GM12878 (cell line): ENCODE results near the gene MYNN.

Source experiments
- BACH1 ChIP-seq: fragments of 450-650 bp; IDR thresholded peaks from 2 replicates; pipeline ENCODE4 v1.6.1; 2017; ENCODE audit warnings: mild to moderate bottlenecking, borderline replicate concordance
- EZH2 ChIP-seq: IDR thresholded peaks from 2 replicates; pipeline ENCODE4 v1.6.1; 2012; ENCODE audit warnings: low read depth, mild to moderate bottlenecking, control low read depth, inconsistent platforms, low read length, borderline replicate concordance; ENCODE audit not compliant: control insufficient read depth
- FOXK2 ChIP-seq: fragments of 450-650 bp; IDR thresholded peaks from 2 replicates; pipeline ENCODE4 v1.6.1; 2017; ENCODE audit warnings: mild to moderate bottlenecking, moderate library complexity
- NFYB ChIP-seq: IDR thresholded peaks from 2 replicates; pipeline ENCODE4 v1.6.1; 2011; ENCODE audit warnings: low read depth, mild to moderate bottlenecking, low read length, improper control_type of control experiment, moderate library complexity; ENCODE audit not compliant: insufficient read depth
- RFX5 ChIP-seq: IDR thresholded peaks from 2 replicates; pipeline ENCODE4 v1.6.1; 2011; ENCODE audit warnings: low read depth, low read length, improper control_type of control experiment
- SMC3 ChIP-seq: IDR thresholded peaks from 2 replicates; pipeline ENCODE4 v1.6.1; 2011; ENCODE audit warnings: low read length, improper control_type of control experiment, borderline replicate concordance
- SREBF2 ChIP-seq: IDR thresholded peaks from 2 replicates; pipeline ENCODE4 v1.6.1; 2012; ENCODE audit warnings: mild to moderate bottlenecking, low read length
- ZBTB40 ChIP-seq: fragments of 450-650 bp; IDR thresholded peaks from 2 replicates; pipeline ENCODE4 v1.6.1; 2016; ENCODE audit warnings: mild to moderate bottlenecking, moderate library complexity, borderline replicate concordance
- ZNF24 ChIP-seq: fragments of 450-650 bp; IDR thresholded peaks from 2 replicates; pipeline ENCODE4 v1.6.1; 2017; ENCODE audit warnings: antibody characterized with exemption, mild to moderate bottlenecking
- TF ChIP-seq, protein P1 (sequence below): IDR thresholded peaks from 2 replicates; pipeline ENCODE4 v1.6.1; 2011; ENCODE audit warnings: borderline replicate concordance, low read depth, mild to moderate bottlenecking, moderate library complexity, mixed read lengths, low read length; ENCODE audit not compliant: insufficient read depth; ENCODE audit errors: extremely low read length
- TF ChIP-seq, protein P2 (sequence below), 3 experiments: IDR thresholded peaks in 2 of 3; conservative IDR thresholded peaks in 1 of 3; 2 replicates each; pipeline ENCODE4 v1.5.1; 2011; ENCODE audit warnings: low read depth in 3 of 3, low read length in 3 of 3, mild to moderate bottlenecking in 3 of 3, control low read depth in 2 of 3, moderate library complexity in 2 of 3, inconsistent platforms in 1 of 3, mixed read lengths in 1 of 3; ENCODE audit not compliant: control insufficient read depth in 2 of 3, insufficient read depth in 1 of 3; ENCODE audit errors: extremely low read depth in 1 of 3

DNA sequence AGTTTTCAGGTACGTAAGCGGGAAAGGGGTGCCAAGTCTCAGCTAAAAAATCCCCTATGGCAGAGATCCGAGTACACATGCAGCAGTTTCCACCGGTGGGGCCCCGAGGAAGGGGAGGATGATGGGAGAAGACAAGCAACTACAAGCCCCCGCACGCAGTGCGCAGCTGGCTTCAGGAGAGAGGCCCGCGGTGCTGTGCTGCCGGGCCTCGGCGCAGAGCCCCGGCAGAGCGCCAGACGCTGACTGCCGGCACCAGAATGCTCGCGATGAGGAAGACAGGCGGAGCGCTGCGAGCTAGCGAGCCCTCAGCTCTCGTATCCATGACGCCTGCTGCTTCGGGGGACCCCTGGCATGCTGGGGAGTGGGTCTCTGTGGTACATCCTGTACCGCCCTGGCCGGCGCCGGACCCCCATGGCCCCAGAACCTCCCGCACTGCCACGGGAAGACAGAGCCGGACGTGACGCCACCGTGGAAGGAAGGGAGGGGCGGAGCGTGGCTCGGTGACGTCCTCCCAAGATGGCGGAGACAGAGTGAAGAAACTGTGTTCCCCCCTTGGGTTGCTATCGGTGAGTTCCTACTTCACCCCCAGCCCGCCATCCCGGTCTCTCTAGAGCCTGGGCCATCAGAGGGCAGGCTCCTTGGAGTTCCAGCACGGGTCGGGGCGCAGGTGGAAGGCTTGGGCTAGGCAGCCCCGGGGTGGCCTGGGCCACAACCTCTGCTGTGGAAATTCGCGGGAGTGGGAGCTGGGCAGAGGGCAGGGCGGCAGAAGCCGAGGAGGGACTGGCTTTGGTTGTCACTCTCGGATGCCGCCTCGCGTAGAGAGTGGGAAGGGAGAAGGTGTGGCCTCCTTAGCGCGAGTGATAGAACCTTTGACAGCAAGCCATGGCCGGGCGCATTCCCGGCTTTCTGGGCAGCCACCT is at the start of gene MYNN:
- TF ChIP-seq, protein P1, sequence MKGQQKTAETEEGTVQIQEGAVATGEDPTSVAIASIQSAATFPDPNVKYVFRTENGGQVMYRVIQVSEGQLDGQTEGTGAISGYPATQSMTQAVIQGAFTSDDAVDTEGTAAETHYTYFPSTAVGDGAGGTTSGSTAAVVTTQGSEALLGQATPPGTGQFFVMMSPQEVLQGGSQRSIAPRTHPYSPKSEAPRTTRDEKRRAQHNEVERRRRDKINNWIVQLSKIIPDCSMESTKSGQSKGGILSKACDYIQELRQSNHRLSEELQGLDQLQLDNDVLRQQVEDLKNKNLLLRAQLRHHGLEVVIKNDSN, result no peak
- TF ChIP-seq, protein P2, sequence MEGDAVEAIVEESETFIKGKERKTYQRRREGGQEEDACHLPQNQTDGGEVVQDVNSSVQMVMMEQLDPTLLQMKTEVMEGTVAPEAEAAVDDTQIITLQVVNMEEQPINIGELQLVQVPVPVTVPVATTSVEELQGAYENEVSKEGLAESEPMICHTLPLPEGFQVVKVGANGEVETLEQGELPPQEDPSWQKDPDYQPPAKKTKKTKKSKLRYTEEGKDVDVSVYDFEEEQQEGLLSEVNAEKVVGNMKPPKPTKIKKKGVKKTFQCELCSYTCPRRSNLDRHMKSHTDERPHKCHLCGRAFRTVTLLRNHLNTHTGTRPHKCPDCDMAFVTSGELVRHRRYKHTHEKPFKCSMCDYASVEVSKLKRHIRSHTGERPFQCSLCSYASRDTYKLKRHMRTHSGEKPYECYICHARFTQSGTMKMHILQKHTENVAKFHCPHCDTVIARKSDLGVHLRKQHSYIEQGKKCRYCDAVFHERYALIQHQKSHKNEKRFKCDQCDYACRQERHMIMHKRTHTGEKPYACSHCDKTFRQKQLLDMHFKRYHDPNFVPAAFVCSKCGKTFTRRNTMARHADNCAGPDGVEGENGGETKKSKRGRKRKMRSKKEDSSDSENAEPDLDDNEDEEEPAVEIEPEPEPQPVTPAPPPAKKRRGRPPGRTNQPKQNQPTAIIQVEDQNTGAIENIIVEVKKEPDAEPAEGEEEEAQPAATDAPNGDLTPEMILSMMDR (IDR thresholded peaks at IDR 0.05 in 2 of 3, conservative IDR thresholded peaks at IDR 0.05 in 1 of 3; ENCODE audit: control insufficient read depth in 2 of 3, extremely low read depth in 1 of 3, insufficient read depth in 1 of 3, low read depth in 3 of 3, low read length in 3 of 3), result peak in 2 of 3 experiments; percentile 0 to 12; a peak in 1 of 6 replicates
- TF ChIP-seq BACH1 (peak; percentile 84), NFYB (no peak), FOXK2 (no peak), EZH2 (no peak), RFX5 (no peak; the same call in 1 of the 2 replicates), ZBTB40 (peak; percentile 82; the same call in 1 of the 2 replicates), SREBF2 (peak; percentile 33; the same call in 1 of the 2 replicates), SMC3 (no peak), ZNF24 (no peak)
